Peyer's patch (tissue), 4 donors: Measurements from ENCODE around the gene COL9A2. TPM values are rescaled to one million over a fixed set of nuclear protein-coding genes. Genes with fewer than 3 reads are reported as not detected.

Experiments used
- DNase-seq, 3 donors: peaks; one replicate each; pipeline ENCODE4 v3.0.0-alpha.2; 2017 to 2019
- H3K27ac ChIP-seq, 4 donors: fragments of 200-600 bp; sonication (generic); one replicate each; pipeline ENCODE4 v1.5.1; 2016 to 2019
- H3K27me3 ChIP-seq, 2 donors: fragments of 200-600 bp; sonication (generic); one replicate each; pipeline ENCODE4 v1.5.1; 2019
- H3K36me3 ChIP-seq, 3 donors: fragments of 200-600 bp; sonication (generic); one replicate each; pipeline ENCODE4 v1.5.1; 2016 to 2019
- H3K4me1 ChIP-seq, 4 donors: fragments of 200-600 bp; sonication (generic); one replicate each; pipeline ENCODE4 v1.5.1; 2016 to 2019
- H3K4me3 ChIP-seq, 4 donors: fragments of 200-600 bp; sonication (generic); 1 replicate in 3 of 4; 2 replicates in 1 of 4; pipeline ENCODE4 v1.5.1; 2016 to 2019; ENCODE audit warnings: mild to moderate bottlenecking in 1 of 4
- H3K9me3 ChIP-seq, 4 donors: fragments of 200-600 bp; sonication (generic); one replicate each; pipeline ENCODE4 v1.5.1; 2016 to 2019; ENCODE audit warnings: mild to moderate bottlenecking in 1 of 4
- POLR2A ChIP-seq, 2 donors: fragments of 450-650 bp; IDR thresholded peaks; one replicate each; pipeline ENCODE4 v1.5.1; 2017; ENCODE audit warnings: antibody characterized with exemption in 2 of 2, mild to moderate bottlenecking in 2 of 2, moderate library complexity in 2 of 2
- total RNA-seq, 4 donors: library from RNA; depleted of rRNA; stranded (reverse); fragments of >200 nt; gene quantifications; one replicate each; pipeline ENCODE4 v1.1.0, GENCODE V29; 2016
- TF ChIP-seq, protein P1 (sequence below), 6 experiments: fragments of 450-650 bp in 4 of 6; fragments of 200-600 bp in 2 of 6; sonication (generic) in 1 of 6; IDR thresholded peaks; one replicate each; pipeline ENCODE4 v1.5.1; 2017 to 2019; ENCODE audit warnings: antibody characterized with exemption in 6 of 6, mild to moderate bottlenecking in 3 of 6, moderate library complexity in 1 of 6

The COL9A2 gene
- total RNA-seq, 4 donors from 2014 or later: 2.1 to 11.6 (median 6.3) TPM

GRCh38 chr1:40251456-40251855 lies 65.6 kb downstream of the COL9A2 start:
- no peak for DNase-seq
- no peak for TF ChIP-seq POLR2A (IDR thresholded peaks at IDR 0.05)
- TF ChIP-seq, protein P1, sequence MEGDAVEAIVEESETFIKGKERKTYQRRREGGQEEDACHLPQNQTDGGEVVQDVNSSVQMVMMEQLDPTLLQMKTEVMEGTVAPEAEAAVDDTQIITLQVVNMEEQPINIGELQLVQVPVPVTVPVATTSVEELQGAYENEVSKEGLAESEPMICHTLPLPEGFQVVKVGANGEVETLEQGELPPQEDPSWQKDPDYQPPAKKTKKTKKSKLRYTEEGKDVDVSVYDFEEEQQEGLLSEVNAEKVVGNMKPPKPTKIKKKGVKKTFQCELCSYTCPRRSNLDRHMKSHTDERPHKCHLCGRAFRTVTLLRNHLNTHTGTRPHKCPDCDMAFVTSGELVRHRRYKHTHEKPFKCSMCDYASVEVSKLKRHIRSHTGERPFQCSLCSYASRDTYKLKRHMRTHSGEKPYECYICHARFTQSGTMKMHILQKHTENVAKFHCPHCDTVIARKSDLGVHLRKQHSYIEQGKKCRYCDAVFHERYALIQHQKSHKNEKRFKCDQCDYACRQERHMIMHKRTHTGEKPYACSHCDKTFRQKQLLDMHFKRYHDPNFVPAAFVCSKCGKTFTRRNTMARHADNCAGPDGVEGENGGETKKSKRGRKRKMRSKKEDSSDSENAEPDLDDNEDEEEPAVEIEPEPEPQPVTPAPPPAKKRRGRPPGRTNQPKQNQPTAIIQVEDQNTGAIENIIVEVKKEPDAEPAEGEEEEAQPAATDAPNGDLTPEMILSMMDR (IDR thresholded peaks at IDR 0.05): no peak

More at GRCh38 chr1:40251456-40251855, 65.6 kb downstream of the COL9A2 start:
- Histone ChIP-seq H3K36me3 (no peaks in the 10 kb centered on the region), H3K4me3 (no peak overlapping the region), H3K9me3 (no peaks in the 10 kb centered on the region), H3K27ac (no peak overlapping the region), H3K27me3 (no peaks in the 10 kb centered on the region), H3K4me1 (peaks cover 0 to 2% (median 0%) of the 10 kb centered on the region in 4 donors)

Other genes with a start within 250 kb of the COL9A2 start
- gene PPT1, start 220.0 kb downstream of the COL9A2 start, total RNA-seq: 10 to 100 TPM in 3 of 4 donors, 1 to 10 TPM in 1; 9.6 to 23.4 (median 11.6) TPM
- gene RLF, start 155.9 kb downstream of the COL9A2 start, total RNA-seq: 10 to 100 TPM; 10.5 to 15.8 (median 13.4) TPM
- gene TMCO2, start 69.3 kb downstream of the COL9A2 start, total RNA-seq: not detected
- gene ZMPSTE24, start 59.0 kb downstream of the COL9A2 start, total RNA-seq: 10 to 100 TPM; 11.6 to 44.3 (median 25.1) TPM
- 100 to 1,000 TPM in 1 of 4 donors, 10 to 100 TPM in 3; 24.7 to 170 (median 33.7) TPM for gene SMAP2, start 56.4 kb upstream of the COL9A2 start, total RNA-seq
- 1 to 10 TPM in 3 of 4 donors, under 1 TPM in 1; 0.88 to 5.8 (median 2.3) TPM for gene ZFP69B, start 133.2 kb upstream of the COL9A2 start, total RNA-seq
- 1 to 10 TPM; 1.2 to 8.3 (median 2.7) TPM for gene ZFP69, start 160.0 kb upstream of the COL9A2 start, total RNA-seq
- gene EXO5, start 191.5 kb upstream of the COL9A2 start, total RNA-seq: 10 to 100 TPM in 1 of 4 donors, 1 to 10 TPM in 3; 6.3 to 10.7 (median 8.1) TPM
- 10 to 100 TPM in 1 of 4 donors, 1 to 10 TPM in 3; 2.3 to 46.2 (median 4.4) TPM for gene ZNF684, start 214.4 kb upstream of the COL9A2 start, total RNA-seq